ENCODE data around the gene CD151. TPM values are rescaled to one million over a fixed set of nuclear protein-coding genes. Genes with fewer than 3 reads are reported as not detected.

The CD151 gene
- total RNA-seq, 1 experiment from 2014 or later, result 482 TPM

- no peaks in the 10 kb centered on the region for H3K9me3 Mint-ChIP-seq (ENCODE audit: low read depth, unreplicated experiment)
- CTCF ChIA-PET, result no interaction called here
- no peak overlapping the region for H3K27ac Mint-ChIP-seq (ENCODE audit: unreplicated experiment)
- intact Hi-C loops (cut with micrococcal nuclease; ENCODE audit: unreplicated experiment), result loop anchor here (10.0 kb wide), 1 partner anchor 199 kb away; no protein-coding TSS in a partner anchor
- peaks cover 9% of the 10 kb centered on the region for H3K4me1 Mint-ChIP-seq (ENCODE audit: low read depth, unreplicated experiment)
- no peaks in the 10 kb centered on the region for H3K27me3 Mint-ChIP-seq (ENCODE audit: unreplicated experiment)
- H3K4me3 Mint-ChIP-seq (ENCODE audit: low read depth, unreplicated experiment), result no peak overlapping the region
- peaks cover 34% of the 10 kb centered on the region for H3K36me3 Mint-ChIP-seq (ENCODE audit: insufficient read depth, unreplicated experiment)
- no peak for TF ChIP-seq CTCF (IDR thresholded peaks at IDR 0.05; ENCODE audit: unreplicated experiment)
- BruUV-seq (replicated peaks), result no TSS peak
- no peak for DNase-seq
Measured at GRCh38 chr11:855796-856195, 23.0 kb downstream of the CD151 start.

- Mint-ChIP-seq H3K4me1 (ENCODE audit: low read depth, unreplicated experiment) (peaks cover 9% of the 10 kb centered on the region), H3K27me3 (ENCODE audit: unreplicated experiment) (peaks cover 6% of the 10 kb centered on the region), H3K27ac (ENCODE audit: unreplicated experiment) (no peak overlapping the region), H3K4me3 (ENCODE audit: low read depth, unreplicated experiment) (no peak overlapping the region), H3K36me3 (ENCODE audit: insufficient read depth, unreplicated experiment) (peaks cover 38% of the 10 kb centered on the region), H3K9me3 (ENCODE audit: low read depth, unreplicated experiment) (no peaks in the 10 kb centered on the region)
- TF ChIP-seq CTCF (IDR thresholded peaks at IDR 0.05; ENCODE audit: unreplicated experiment), result no peak
- no peak for DNase-seq
- CTCF ChIA-PET, result interaction anchor here (0.9 kb wide), 1 partner anchor 9 kb away, joined by 4 read pairs; no protein-coding TSS in a partner anchor
- no TSS peak for BruUV-seq (replicated peaks)
- intact Hi-C loops (cut with micrococcal nuclease; ENCODE audit: unreplicated experiment), result loop anchor here (10.0 kb wide), 1 partner anchor 198 kb away; no protein-coding TSS in a partner anchor
Measured at GRCh38 chr11:856397-856796, 23.6 kb downstream of the CD151 start.

GRCh38 chr11:858053-858761, 25.5 kb downstream of the CD151 start:
- no TSS peak for BruUV-seq (replicated peaks)
- peaks cover 15% of the 10 kb centered on the region for H3K27me3 Mint-ChIP-seq (ENCODE audit: unreplicated experiment)
- TF ChIP-seq CTCF (IDR thresholded peaks at IDR 0.05; ENCODE audit: unreplicated experiment), result no peak
- intact Hi-C loops (cut with micrococcal nuclease; ENCODE audit: unreplicated experiment), result loop anchor here (10.0 kb wide), 1 partner anchor 197 kb away; no protein-coding TSS in a partner anchor
- peaks cover 56% of the 10 kb centered on the region for H3K36me3 Mint-ChIP-seq (ENCODE audit: insufficient read depth, unreplicated experiment)
- H3K4me3 Mint-ChIP-seq (ENCODE audit: low read depth, unreplicated experiment), result no peak overlapping the region
- no peak overlapping the region for H3K27ac Mint-ChIP-seq (ENCODE audit: unreplicated experiment)
- H3K4me1 Mint-ChIP-seq (ENCODE audit: low read depth, unreplicated experiment), result peaks cover 9% of the 10 kb centered on the region
- no peaks in the 10 kb centered on the region for H3K9me3 Mint-ChIP-seq (ENCODE audit: low read depth, unreplicated experiment)
- CTCF ChIA-PET, result no interaction called here
- no peak for DNase-seq

- peaks cover 9% of the 10 kb centered on the region for H3K4me1 Mint-ChIP-seq (ENCODE audit: low read depth, unreplicated experiment)
- peaks cover 63% of the 10 kb centered on the region for H3K36me3 Mint-ChIP-seq (ENCODE audit: insufficient read depth, unreplicated experiment)
- H3K27ac Mint-ChIP-seq (ENCODE audit: unreplicated experiment), result no peak overlapping the region
- H3K27me3 Mint-ChIP-seq (ENCODE audit: unreplicated experiment), result peaks cover 15% of the 10 kb centered on the region
- TF ChIP-seq CTCF (IDR thresholded peaks at IDR 0.05; ENCODE audit: unreplicated experiment), result no peak
- no peak for DNase-seq
- intact Hi-C loops (cut with micrococcal nuclease; ENCODE audit: unreplicated experiment), result loop anchor here (10.0 kb wide), 1 partner anchor 196 kb away; no protein-coding TSS in a partner anchor
- peak overlapping the region; percentile 72 for H3K4me3 Mint-ChIP-seq (ENCODE audit: low read depth, unreplicated experiment)
- CTCF ChIA-PET, result interaction anchor here (0.7 to 1.2 kb wide), 3 partner anchors 62 to 183 kb away, joined by 3 to 20 read pairs (median 17); no protein-coding TSS in a partner anchor
- no TSS peak for BruUV-seq (replicated peaks)
- no peaks in the 10 kb centered on the region for H3K9me3 Mint-ChIP-seq (ENCODE audit: low read depth, unreplicated experiment)
Measured at GRCh38 chr11:858762-859339, 26.1 kb downstream of the CD151 start.
